KOPT-K1 (cell line): ENCODE measurements around the gene MSX2.

ENCODE experiments used
- H3K27ac ChIP-seq: fragments of 200-600 bp; sonication (generic); 2 replicates; pipeline ENCODE4 v1.5.1; 2016; ENCODE audit warnings: antibody characterized with exemption, mild to moderate bottlenecking, low read depth, low read length; ENCODE audit not compliant: poor library complexity, severe bottlenecking
- H3K36me3 ChIP-seq: fragments of 200-600 bp; sonication (generic); 2 replicates; pipeline ENCODE4 v1.5.1; 2017; ENCODE audit warnings: antibody characterized with exemption, mild to moderate bottlenecking, low read length, moderate library complexity; ENCODE audit not compliant: insufficient read depth
- H3K9me3 ChIP-seq: fragments of 200-600 bp; sonication (generic); 2 replicates; pipeline ENCODE4 v1.5.1; 2017; ENCODE audit warnings: antibody characterized with exemption, low read length, mild to moderate bottlenecking; ENCODE audit not compliant: insufficient read depth, poor library complexity, severe bottlenecking

Gene MSX2

DNA sequence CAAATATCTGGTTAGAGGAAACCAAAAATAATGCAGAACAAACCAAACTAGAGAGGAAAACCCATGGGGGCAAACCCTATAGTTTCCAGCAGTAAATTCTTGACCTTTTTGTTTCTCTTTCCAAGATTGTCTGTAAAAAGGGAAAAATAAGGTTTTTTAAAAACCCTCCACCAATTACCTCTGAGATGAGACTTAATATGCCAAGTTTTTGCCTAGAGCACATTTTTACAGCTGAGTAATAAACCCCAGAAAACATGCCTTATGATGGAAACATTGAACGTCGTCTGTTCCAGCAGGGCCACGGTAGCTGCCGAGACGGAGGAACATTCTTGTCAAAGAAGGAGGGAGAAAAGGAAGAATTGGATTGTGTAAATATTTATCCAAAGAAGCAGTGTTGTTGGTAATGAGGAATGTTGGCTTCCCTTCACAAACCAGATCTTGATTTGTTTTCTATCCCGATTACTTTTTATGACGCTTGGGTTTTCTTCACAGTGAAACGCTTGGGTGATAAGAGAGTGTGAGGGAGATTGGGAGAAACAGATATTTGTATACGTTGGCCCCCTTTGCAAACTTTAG lies 17.3 kb upstream of the MSX2 start:
- H3K27ac ChIP-seq, result no peak overlapping the region
- H3K36me3 ChIP-seq, result no peaks in the 10 kb centered on the region
- H3K9me3 ChIP-seq, result no peaks in the 10 kb centered on the region

DNA sequence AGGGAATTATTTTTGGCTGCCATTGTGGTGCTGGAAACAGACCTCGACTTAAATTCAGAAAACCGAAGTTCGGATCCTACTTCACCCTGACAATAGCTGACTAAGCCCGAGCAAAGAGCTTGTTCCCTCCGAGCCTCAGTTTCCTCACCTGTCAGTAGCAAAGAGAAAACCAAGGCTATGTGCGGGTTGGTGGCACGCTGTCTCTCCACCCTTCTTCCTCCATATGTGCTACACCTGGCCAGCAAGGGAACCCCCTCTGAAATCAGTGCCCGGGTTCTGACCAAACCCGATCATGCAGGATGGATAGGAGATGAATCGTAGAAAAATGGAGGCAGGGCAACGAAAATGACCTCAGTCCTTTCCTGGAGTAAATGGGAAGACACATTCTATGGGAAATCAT lies 16.7 kb upstream of the MSX2 start:
- H3K27ac ChIP-seq, result no peak overlapping the region
- no peaks in the 10 kb centered on the region for H3K36me3 ChIP-seq
- no peaks in the 10 kb centered on the region for H3K9me3 ChIP-seq

DNA sequence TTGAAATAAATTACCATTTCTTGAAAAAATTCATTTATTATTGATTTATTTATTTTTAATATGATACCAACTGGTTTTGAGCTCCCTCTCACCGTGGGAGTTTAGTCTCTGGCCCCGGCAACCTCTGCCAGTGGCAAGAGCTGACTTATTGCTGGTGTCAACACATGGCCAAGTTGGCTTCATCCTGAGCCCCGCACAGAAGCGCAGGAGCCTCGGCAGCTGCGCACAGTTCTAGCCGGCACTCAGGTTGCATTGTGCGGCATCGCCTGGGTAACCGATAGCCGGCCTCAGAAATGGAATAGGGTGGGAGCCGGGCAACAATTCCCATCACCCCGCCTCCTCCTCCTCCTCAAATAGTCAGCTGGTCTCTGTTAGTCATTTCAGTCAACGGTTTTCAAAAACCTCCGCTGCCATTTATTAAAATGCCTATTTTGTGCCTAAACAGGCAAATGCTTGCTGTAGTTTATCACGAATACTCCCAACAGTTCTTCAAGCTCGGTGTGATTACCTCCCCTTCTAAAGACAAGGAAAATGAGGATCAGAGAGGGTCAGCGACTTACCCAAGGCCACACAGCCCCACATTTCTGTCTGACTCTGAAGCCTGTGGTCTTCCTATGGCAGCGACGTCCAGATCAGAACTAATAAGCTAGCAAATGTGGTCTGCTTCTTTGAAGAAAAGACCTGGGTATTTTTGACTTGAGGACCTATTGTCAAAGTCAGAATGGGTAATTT lies 15.7 kb upstream of the MSX2 start:
- H3K36me3 ChIP-seq, result no peaks in the 10 kb centered on the region
- H3K9me3 ChIP-seq, result no peaks in the 10 kb centered on the region
- H3K27ac ChIP-seq, result no peak overlapping the region

DNA sequence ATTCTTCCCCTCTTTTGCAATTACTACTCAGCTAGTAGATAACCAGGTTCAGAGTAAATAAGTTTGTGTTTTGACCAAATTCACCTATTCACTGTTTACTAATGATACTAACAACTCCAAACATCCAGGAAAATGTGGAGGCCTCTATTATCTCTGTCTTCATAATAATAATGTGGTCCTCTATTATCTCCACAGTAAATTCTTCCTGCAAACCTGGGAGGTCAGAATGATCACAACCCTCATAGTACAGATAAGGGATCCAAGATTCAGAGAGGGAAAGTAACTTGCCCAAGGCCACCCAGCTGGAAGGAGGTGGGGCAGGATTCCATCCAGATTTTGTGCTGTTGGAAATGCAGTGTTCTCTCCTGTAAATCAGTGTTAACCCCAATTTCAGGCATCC lies 9.6 kb upstream of the MSX2 start:
- H3K9me3 ChIP-seq, result no peaks in the 10 kb centered on the region

DNA sequence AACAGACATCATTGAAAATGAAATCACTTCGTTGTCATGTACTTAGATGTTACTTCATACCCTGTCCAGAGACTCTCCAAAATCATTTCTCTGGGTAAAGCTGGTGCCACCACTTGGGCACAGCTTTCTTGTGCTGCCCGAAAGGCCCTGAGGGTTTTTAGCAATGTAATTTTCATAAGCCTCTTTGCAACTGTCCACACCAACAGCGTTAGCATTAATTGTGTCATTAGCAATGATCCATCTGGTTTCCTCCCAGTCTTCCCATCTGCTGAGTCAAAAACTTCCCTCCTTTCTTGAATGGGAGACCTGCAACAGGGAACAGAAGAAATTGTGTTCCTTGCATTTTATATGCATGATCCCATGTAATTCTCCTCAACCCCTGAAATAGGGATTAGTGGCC lies 8.6 kb upstream of the MSX2 start:
- H3K9me3 ChIP-seq, result peaks cover 4% of the 10 kb centered on the region
- H3K27ac ChIP-seq, result no peak overlapping the region
- no peaks in the 10 kb centered on the region for H3K36me3 ChIP-seq

More for the DNA sequence above, 9.6 kb upstream of the MSX2 start:
- Histone ChIP-seq H3K27ac (no peak overlapping the region), H3K36me3 (no peaks in the 10 kb centered on the region)

DNA sequence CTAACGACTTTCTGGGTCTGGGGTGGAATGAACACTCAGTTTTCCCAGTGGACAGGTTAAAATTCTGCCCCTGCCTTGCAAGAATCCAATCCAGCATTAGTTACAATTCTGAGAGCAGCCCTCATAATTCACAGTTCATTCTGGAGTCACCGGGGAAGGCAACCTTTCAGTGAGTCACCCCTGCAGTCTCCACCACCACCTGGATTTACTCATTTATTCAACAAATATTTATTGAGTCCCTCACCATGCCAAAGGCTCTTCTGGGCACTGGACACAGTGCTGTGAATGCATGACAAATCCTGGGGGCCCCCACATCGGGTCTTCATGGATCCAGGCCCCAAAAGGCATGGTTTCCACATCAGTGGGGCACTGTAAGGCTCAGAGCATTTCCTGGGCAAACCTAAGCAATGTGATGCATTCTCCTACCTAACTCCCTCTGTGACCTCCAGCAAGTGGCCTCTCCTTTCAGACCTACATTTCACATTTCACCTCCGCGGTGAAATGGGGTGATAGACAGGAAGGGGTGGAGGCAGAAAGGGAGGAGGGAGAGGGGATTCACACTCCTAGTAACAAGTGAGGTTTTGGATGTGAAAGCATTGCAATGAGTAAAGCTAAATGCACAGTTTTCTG lies 6.4 kb upstream of the MSX2 start:
- H3K36me3 ChIP-seq, result no peaks in the 10 kb centered on the region
- peaks cover 17% of the 10 kb centered on the region for H3K9me3 ChIP-seq
- H3K27ac ChIP-seq, result no peak overlapping the region

DNA sequence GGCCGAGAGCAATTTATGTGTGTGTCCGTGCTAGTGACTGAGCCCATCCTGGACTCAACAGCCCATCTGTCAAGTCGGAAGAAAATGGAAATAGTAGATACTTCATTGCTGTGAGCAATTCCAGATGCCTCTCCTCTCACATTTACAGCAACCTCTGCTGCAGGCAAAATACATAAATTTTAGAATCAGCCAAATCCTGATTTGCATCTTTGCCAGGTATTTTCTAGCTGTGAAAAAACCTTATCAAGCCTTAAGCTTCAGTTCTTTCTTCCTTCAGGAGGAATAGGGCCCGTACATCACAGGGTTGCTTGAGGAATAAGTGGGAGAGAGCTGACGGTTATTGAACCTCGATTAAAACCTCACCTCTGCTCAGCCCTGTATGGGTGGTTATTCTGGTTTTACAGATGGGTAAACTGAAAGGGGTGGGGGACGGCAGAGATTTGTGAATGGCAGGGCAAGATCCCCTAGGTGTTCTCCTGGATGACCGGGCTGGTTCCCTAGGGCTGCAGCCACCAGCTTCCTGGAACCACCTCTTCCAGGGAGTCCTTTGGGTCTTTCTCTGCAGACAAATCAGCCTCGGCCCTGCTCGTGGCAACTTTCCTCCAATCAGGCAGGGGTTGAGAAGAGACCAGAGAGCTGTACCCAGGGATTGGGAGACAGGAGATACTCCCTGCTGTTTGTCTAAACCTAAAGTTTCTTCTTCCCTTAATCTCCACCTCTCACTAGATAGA lies 5.3 kb upstream of the MSX2 start:
- peaks cover 23% of the 10 kb centered on the region for H3K9me3 ChIP-seq
- H3K36me3 ChIP-seq, result no peaks in the 10 kb centered on the region
- no peak overlapping the region for H3K27ac ChIP-seq

DNA sequence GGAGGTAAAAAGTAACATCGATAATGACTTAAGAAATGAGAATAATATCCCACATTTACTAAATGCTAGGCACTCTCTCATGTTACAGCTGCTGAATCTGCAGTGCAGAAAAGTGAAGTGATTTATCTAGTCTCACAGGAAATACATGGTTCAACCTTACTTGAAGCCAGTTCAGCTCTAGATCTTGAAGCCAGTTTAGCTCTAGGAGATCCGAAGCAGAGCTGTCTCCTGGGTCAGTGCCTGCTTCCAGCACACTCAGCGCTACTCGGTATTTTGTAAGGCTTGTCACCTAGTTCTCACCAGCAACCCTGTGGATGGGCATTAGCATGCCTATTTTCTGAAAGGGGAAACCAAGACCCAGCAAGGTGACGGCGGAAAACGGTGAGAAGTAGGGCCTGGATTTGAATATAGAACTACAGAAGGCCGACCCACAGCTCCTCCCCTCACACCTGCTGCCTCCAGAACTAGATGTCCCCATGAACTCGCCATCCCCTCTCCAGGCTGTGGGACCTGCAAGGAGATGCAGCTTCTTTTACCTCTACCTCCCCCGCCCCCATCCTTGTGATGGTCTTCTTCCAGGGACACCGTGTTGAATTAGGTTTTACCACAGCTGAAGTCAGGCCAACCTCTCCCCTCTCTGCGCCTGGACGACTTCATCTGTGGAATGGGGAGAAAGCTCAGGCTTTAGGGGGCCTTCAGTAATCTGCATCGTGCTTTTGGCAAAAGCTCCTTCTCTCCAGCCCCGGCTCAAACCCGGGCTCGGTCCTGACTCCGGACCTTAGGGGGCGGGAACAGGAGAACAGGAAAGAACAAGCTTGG lies 4.4 kb upstream of the MSX2 start:
- Histone ChIP-seq H3K36me3 (no peaks in the 10 kb centered on the region), H3K27ac (no peak overlapping the region)

DNA sequence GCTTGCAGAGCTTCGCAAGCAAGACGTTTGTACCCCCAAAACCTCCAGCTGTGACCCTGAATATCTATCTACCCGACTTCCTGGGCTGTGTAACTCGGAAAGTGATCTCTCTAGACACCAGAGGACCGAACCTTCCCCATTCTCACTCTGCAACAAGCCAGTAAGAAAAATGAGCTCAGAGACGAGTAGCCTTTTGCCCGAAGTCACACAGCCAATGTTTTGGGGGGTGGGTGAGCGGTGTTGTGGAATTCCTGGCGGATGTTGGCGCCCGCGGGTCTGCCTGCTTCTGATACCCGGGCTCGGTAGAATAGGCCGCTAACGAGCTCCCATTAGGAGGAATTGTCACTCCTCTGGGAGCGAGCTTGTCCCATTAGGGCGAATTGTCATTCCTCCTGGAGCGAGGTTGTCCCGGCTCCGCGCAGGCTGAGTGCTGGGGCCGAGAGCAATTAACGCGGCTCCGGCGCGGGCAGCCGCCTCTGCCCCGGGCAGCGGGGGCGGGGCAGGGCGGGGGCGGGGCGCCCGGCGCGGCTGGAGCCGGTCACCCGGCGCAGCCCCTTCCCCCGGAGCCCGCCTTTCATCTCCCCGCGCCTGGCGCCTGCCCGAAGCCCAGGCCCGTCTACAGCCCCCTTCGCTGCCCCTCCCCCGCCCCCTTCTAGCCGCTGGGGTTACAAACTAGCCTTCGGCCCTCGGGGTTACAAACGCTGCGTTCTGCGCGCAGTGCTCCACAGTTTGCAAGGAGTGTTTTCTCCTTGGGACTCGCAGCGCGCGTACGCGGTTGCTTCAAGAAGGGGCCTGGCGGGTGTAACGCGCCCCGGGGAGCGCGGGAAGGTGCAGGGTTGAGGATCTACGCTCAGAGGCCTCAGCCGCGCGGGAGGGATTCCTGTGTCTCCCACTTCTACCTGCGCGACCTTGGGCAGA lies 3.5 kb upstream of the MSX2 start:
- Histone ChIP-seq H3K36me3 (no peaks in the 10 kb centered on the region), H3K9me3 (peaks cover 23% of the 10 kb centered on the region), H3K27ac (no peak overlapping the region)

More for the DNA sequence above, 4.4 kb upstream of the MSX2 start:
- peaks cover 23% of the 10 kb centered on the region for H3K9me3 ChIP-seq

DNA sequence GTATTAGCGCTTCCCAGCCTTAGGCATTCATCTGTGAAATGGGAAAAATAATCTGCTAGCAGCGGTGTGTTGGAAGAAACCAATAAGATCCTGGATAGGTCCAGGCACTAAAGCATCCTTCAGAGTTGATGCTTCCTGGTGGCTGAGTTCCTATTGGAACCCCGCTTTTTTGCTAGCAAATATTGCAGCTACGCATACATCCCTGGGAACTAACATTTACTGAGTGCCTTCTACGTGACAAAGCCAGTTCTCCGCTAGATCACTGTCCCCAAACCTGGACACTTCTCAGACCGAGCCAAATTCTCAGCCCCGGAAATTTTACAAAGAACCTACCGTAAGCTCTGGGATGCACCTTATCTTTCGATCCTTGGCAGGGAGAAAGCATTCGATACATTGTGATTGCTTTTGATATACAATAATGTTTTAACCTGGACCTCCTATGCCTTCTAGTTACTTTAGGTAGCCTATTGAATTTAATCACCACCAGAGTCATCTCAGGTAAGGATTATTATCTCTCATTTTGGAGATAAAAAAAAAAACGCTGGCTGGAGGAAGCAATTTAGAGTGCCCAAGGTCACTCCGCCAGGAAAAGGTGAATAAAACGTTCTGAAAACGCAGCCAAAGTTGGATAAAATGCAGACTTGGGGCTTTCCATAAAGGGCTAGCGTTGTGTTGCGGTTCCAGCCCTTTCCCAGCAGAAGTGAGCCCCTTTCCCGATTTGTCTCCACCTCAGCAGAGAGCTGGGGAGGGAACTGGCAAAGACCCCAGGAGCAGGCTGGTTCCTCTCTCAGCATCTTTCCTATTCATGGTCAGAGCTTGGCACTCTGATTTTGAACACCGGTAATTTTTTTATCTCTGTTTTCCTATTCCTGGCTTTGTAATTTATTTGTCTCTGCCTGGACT lies 2.6 kb upstream of the MSX2 start:
- H3K36me3 ChIP-seq, result no peaks in the 10 kb centered on the region
- H3K9me3 ChIP-seq, result peaks cover 23% of the 10 kb centered on the region
- H3K27ac ChIP-seq, result no peak overlapping the region

DNA sequence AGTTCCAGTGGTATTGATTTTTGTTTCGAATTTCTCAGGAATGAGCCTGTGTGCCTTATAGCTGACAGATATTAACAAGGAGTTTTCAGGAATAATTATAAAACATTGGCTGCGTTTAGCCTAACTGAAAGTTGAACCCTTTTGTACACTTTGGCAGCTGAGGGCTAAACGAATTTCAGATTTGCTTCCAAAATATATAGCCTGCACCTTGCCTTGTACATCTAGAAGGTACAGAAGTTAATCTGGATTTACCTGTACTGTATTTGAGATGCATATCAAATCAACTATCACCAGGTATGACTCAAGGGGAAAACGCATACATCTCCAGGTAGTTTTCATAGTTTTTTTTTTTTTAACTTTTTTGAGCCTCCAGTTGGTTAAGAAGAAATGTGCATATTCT lies 1.9 kb upstream of the MSX2 start:
- H3K9me3 ChIP-seq, result peaks cover 23% of the 10 kb centered on the region
- H3K36me3 ChIP-seq, result no peaks in the 10 kb centered on the region
- H3K27ac ChIP-seq, result no peak overlapping the region

DNA sequence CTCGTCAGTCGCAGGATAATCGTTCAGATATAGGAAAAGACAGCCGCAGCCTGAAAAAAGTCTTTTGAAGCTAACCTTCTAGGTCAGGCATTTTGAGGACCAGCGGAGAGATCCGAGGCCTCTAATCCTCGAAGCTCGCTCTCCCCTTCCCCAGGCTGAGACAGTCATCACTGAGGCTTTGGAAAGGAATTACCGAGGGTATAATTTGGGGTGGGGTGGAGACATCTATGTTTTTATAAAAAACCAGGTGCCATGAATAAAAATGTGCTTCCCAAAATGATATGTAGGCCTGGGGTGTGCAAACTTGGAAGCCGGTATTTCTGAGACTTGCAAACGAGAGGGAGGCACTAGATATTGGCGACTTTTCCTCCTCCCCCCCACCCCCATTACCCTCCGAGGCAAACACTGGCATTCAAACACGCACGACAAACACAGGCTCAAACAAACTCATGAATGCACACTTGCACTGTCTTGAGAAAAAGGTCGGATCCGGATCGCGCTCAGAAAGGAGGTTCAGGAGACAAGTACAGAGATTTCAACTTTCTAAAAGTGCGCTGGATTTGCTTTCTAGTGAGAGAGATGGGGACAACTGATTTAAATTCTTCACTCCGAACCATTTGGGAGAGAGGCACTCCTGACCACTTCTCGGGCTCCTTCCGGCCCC lies 935 bp upstream of the MSX2 start:
- Histone ChIP-seq H3K36me3 (no peaks in the 10 kb centered on the region), H3K27ac (no peak overlapping the region), H3K9me3 (peaks cover 23% of the 10 kb centered on the region)
